ENCODE data around the gene RPS26. TPM values are rescaled to one million over a fixed set of nuclear protein-coding genes. Genes with fewer than 3 reads are reported as not detected.

Gene RPS26
- total RNA-seq, 4 donors from 2014 or later, result 283 to 2,670 (median 937) TPM

DNA sequence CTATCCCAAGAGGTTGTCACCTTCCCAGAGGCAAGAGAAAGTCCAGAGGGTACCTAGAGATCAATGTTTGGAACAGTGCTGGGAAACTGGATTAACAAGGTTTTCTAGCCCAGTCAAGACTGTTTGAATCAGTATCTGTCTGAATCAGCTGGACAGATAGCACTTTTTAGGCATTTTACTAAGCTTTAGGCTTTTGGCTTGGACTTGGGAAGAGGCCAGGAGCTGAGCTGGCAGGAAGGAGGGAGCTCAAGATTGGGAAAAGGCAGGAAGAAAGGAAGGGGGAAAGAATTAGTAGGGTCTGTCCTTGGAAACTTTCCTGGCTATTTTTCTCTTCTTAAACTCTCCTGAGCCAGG, 12.6 kb upstream of the RPS26 start:
- no peaks in the 10 kb centered on the region for H3K36me3 ChIP-seq
- in situ Hi-C loops (cut with MboI; ENCODE audit: low pct_ligation_motif_present in 1 of 4, low pct_unique_long_range_greater_than_20kb in 1 of 4, low sequenced_read_pairs in 3 of 4) (no loop called here), intact Hi-C loops (cut with DNase I; ENCODE audit: low total_unique reads) (no loop called here)
- H3K27me3 ChIP-seq, result no peaks in the 10 kb centered on the region
- H3K9me3 ChIP-seq, result no peaks in the 10 kb centered on the region
- peaks cover 0 to 5% (median 0%) of the 10 kb centered on the region in 4 donors for H3K4me1 ChIP-seq
- no peak overlapping the region for H3K27ac ChIP-seq
- no peak for DNase-seq
- no peak for TF ChIP-seq POLR2A (IDR thresholded peaks at IDR 0.05)
- TF ChIP-seq, protein P1, sequence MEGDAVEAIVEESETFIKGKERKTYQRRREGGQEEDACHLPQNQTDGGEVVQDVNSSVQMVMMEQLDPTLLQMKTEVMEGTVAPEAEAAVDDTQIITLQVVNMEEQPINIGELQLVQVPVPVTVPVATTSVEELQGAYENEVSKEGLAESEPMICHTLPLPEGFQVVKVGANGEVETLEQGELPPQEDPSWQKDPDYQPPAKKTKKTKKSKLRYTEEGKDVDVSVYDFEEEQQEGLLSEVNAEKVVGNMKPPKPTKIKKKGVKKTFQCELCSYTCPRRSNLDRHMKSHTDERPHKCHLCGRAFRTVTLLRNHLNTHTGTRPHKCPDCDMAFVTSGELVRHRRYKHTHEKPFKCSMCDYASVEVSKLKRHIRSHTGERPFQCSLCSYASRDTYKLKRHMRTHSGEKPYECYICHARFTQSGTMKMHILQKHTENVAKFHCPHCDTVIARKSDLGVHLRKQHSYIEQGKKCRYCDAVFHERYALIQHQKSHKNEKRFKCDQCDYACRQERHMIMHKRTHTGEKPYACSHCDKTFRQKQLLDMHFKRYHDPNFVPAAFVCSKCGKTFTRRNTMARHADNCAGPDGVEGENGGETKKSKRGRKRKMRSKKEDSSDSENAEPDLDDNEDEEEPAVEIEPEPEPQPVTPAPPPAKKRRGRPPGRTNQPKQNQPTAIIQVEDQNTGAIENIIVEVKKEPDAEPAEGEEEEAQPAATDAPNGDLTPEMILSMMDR (IDR thresholded peaks at IDR 0.05), result no peak
- TF ChIP-seq POLR2AphosphoS5 (IDR thresholded peaks at IDR 0.05), result no peak
- no peak for TF ChIP-seq EP300 (IDR thresholded peaks at IDR 0.05; ENCODE audit: low read depth)
- no peak overlapping the region for H3K4me3 ChIP-seq

DNA sequence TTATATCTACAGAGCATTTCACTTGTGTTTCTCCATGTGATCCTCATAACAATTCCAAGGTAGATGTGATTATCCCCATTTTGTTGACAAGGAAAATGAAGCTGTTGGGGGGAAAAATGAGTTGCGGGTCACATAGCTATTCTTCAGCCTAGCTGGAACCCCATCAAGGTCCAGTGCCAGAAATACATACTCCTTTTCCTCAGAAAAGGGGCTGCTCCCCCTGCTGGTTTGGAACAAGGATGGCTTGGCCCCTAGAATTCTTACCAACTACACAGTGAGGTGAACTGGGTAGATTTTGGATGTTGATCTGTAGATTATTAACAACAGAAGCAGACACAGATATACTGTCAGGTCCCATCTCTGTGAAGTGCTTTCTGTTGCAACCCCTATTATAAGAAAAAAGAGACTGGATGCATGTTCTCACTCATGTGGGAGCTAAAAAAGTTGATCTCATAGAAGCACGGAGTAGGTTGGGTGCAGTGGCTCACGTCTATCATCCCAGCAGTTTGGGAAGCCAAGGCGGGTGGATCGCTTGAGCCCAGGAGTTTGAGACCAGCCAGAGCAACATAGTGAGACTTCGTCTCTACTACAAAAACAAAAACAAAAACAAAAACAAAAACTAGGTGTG, 11.9 kb upstream of the RPS26 start:
- no peak overlapping the region for H3K4me3 ChIP-seq
- no peaks in the 10 kb centered on the region for H3K27me3 ChIP-seq
- no peaks in the 10 kb centered on the region for H3K36me3 ChIP-seq
- DNase-seq, result peak; percentile 47
- H3K9me3 ChIP-seq, result no peaks in the 10 kb centered on the region
- TF ChIP-seq EP300 (IDR thresholded peaks at IDR 0.05; ENCODE audit: low read depth) (no peak), POLR2A (IDR thresholded peaks at IDR 0.05) (no peak)
- TF ChIP-seq, protein P1 (IDR thresholded peaks at IDR 0.05), result peak; percentile 59 to 70 (median 63)
- peaks cover 0 to 5% (median 0%) of the 10 kb centered on the region in 4 donors for H3K4me1 ChIP-seq
- intact Hi-C loops (cut with DNase I; ENCODE audit: low total_unique reads), result no loop called here
- WGBS, 2 donors (ENCODE audit: low coverage in 1 of 2), result 60 to 81% methylated on average over 2 to 6 of the region's 6 CpGs
- in situ Hi-C loops (cut with MboI; ENCODE audit: low pct_ligation_motif_present in 1 of 4, low pct_unique_long_range_greater_than_20kb in 1 of 4, low sequenced_read_pairs in 3 of 4), result no loop called here
- H3K27ac ChIP-seq, result no peak overlapping the region

DNA sequence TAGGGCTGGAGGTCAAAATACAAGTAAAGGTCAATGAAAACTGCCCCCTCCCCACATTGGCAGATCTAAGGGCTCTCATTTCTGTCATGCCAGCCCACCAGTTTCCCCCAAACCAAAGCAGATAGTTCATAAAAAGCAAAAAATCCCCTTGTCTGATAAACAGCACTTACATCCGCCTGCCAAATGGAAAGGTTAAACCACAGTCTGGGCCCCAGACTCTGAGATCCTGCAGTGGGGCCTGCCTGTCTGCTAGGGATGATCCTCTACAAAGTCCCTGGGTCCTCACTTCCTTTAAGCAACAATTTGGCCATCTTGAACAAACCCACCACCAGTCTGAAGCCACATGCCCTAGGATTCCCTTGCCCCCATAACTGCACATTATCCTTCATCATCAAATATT, 9.7 kb upstream of the RPS26 start:
- in situ Hi-C loops (cut with MboI; ENCODE audit: low pct_ligation_motif_present in 1 of 4, low pct_unique_long_range_greater_than_20kb in 1 of 4, low sequenced_read_pairs in 3 of 4) (no loop called here), intact Hi-C loops (cut with DNase I; ENCODE audit: low total_unique reads) (no loop called here)
- WGBS, 2 donors (ENCODE audit: low coverage in 1 of 2), result 81 to 100% methylated on average over 1 of the region's 1 CpG
- TF ChIP-seq, protein P1 (IDR thresholded peaks at IDR 0.05), result no peak
- TF ChIP-seq POLR2A (IDR thresholded peaks at IDR 0.05), result no peak
- Histone ChIP-seq H3K27ac (no peak overlapping the region), H3K4me3 (no peak overlapping the region), H3K27me3 (no peaks in the 10 kb centered on the region), H3K9me3 (no peaks in the 10 kb centered on the region), H3K4me1 (peaks cover 0 to 5% (median 0%) of the 10 kb centered on the region in 4 donors), H3K36me3 (no peaks in the 10 kb centered on the region)
- no peak for DNase-seq

DNA sequence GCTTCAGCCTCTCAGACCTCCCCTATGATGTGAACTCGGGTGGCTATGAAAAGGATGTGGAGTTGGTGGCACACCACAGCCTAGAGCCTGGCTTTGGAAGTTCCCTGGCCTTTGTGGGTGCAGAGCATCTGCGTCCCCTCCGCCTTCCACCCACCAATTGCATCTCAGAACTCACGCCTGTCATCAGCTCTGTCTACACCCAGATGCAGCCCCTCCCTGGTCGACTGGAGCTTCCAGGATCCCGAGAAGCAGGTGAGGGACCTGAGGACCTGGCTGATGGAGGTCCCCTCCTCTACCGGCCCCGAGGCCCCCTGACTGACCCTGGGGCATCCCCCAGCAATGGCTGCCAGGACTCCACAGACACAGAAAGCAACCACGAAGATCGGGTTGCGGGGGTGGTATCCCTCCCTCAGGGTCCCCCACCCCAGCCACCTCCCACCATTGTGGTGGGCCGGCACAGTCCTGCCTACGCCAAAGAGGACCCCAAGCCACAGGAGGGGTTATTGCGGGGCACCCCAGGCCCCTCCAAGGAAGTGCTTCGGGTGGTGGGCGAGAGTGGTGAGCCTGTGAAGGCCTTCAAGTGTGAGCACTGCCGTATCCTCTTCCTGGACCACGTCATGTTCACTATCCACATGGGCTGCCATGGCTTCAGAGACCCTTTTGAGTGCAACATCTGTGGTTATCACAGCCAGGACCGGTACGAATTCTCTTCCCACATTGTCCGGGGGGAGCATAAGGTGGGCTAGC, 7.0 kb upstream of the RPS26 start:
- 84 to 95% methylated on average over 4 to 18 of the region's 21 CpGs for WGBS, 2 donors (ENCODE audit: low coverage in 1 of 2)
- no peak overlapping the region for H3K27ac ChIP-seq
- TF ChIP-seq POLR2A (IDR thresholded peaks at IDR 0.05) (no peak), EP300 (IDR thresholded peaks at IDR 0.05; ENCODE audit: low read depth) (no peak), POLR2AphosphoS5 (IDR thresholded peaks at IDR 0.05) (no peak)
- TF ChIP-seq, protein P1 (IDR thresholded peaks at IDR 0.05), result no peak
- H3K4me1 ChIP-seq, result no peaks in the 10 kb centered on the region
- no peak overlapping the region for H3K4me3 ChIP-seq
- in situ Hi-C loops (cut with MboI; ENCODE audit: low pct_ligation_motif_present in 1 of 4, low pct_unique_long_range_greater_than_20kb in 1 of 4, low sequenced_read_pairs in 3 of 4) (no loop called here), intact Hi-C loops (cut with DNase I; ENCODE audit: low total_unique reads) (no loop called here)
- no peaks in the 10 kb centered on the region for H3K36me3 ChIP-seq
- H3K27me3 ChIP-seq, result no peaks in the 10 kb centered on the region
- no peak for DNase-seq
- no peaks in the 10 kb centered on the region for H3K9me3 ChIP-seq
